HCT116 (cell line): ENCODE measurements around the gene PRKG1. TPM values are rescaled to one million over a fixed set of nuclear protein-coding genes. Genes with fewer than 3 reads are reported as not detected.

Experiments used
- ATAC-seq: fragments of 200-7000 bp; cut with Tn5 transposase; 2 replicates; pipeline ENCODE4 v1.9.1; 2020; ENCODE audit warnings: mild to moderate bottlenecking, moderate library complexity
- BruUV-seq: library from RNA; stranded (reverse); fragments of 400-500 nt; replicated peaks from 2 replicates; lab custom pipeline; 2021; lab: Mats Ljungman, UMichigan
- CTCF ChIA-PET: fragments of 300-600 bp; sonication (Branson Sonifier 250); formaldehyde crosslinking; loops from one replicate; lab custom pipeline; 2021; ENCODE audit warnings: antibody characterized with exemption; lab: Charles Lee
- POLR2A ChIA-PET: fragments of 300-600, 350-600 bp; sonication (Branson Sonifier 250); formaldehyde crosslinking; loops from one replicate; lab custom pipeline; 2021; ENCODE audit warnings: antibody characterized with exemption; lab: Charles Lee
- RAD21 ChIA-PET, 2 experiments: fragments of 300-600 bp; sonication (Branson Sonifier 250); formaldehyde crosslinking; loops; one replicate each; lab custom pipeline; 2023; ENCODE audit warnings: low total read pairs in 2 of 2; ENCODE audit not compliant: uncharacterized antibody in 2 of 2, unreplicated experiment in 2 of 2, low non-redundant PET in 1 of 2; lab: Charles Lee
- DNase-seq: peaks from one replicate; pipeline ENCODE4 v3.0.0-alpha.2; 2010; ENCODE audit warnings: low read depth, low spot score
- H2AFZ ChIP-seq: fragments of 200-600 bp; shearing (Covaris generic), sonication (generic); 2 replicates; pipeline ENCODE4 v1.6.1; 2017; ENCODE audit warnings: low read depth, mixed run types, mixed read lengths, antibody characterized with exemption, low read length; ENCODE audit not compliant: poor library complexity, severe bottlenecking
- H3K27ac ChIP-seq: 2 replicates; pipeline ENCODE4 v1.5.1; 2012; ENCODE audit warnings: low read depth, low read length
- H3K27me3 ChIP-seq: fragments of 200-600 bp; sonication (generic); 2 replicates; pipeline ENCODE4 v1.6.1; 2016; ENCODE audit warnings: mixed run types, low read length, mixed read lengths; ENCODE audit not compliant: insufficient read depth
- H3K36me3 ChIP-seq, 2 experiments: fragments of 200-500 bp in 1 of 2; fragments of 200-600 bp in 1 of 2; sonication (Bioruptor generic) in 1 of 2; sonication (generic) in 1 of 2; 2 replicates each; pipeline versions ENCODE4 v1.5.1 to v1.6.1; 2014 to 2016; ENCODE audit warnings: low read length in 2 of 2, inconsistent platforms in 1 of 2, mixed read lengths in 1 of 2, mixed run types in 1 of 2; ENCODE audit not compliant: insufficient read depth in 2 of 2, control insufficient read depth in 1 of 2
- H3K4me1 ChIP-seq, 2 experiments: fragments of 200-600 bp in 1 of 2; sonication (generic) in 1 of 2; 2 replicates each; pipeline versions ENCODE4 v1.5.1 to v1.6.1; 2012 to 2017; ENCODE audit warnings: low read length in 2 of 2, inconsistent platforms in 1 of 2, mild to moderate bottlenecking in 1 of 2, mixed read lengths in 1 of 2, mixed run types in 1 of 2, moderate library complexity in 1 of 2; ENCODE audit not compliant: insufficient read depth in 2 of 2, control insufficient read depth in 1 of 2
- H3K4me2 ChIP-seq: fragments of 200-600 bp; sonication (generic); 2 replicates; pipeline ENCODE4 v1.6.1; 2017; ENCODE audit warnings: mixed run types, low read length, mixed read lengths
- H3K4me3 ChIP-seq, 2 experiments: fragments of 200-600 bp in 1 of 2; sonication (generic) in 1 of 2; replicated peaks in 1 of 2; 2 replicates each; pipeline ENCODE4 v1.5.1; 2011 to 2016; ENCODE audit warnings: low read length in 2 of 2, control low read depth in 1 of 2, low read depth in 1 of 2, mild to moderate bottlenecking in 1 of 2, mixed read lengths in 1 of 2, mixed run types in 1 of 2
- H3K79me2 ChIP-seq: fragments of 200-600 bp; sonication (generic); 2 replicates; pipeline ENCODE4 v1.6.1; 2017; ENCODE audit warnings: mild to moderate bottlenecking, mixed run types, low read length, moderate library complexity, mixed read lengths; ENCODE audit not compliant: insufficient read depth
- H3K9ac ChIP-seq: fragments of 200-600 bp; sonication (generic); 2 replicates; pipeline ENCODE4 v1.6.1; 2016; ENCODE audit warnings: low read length, mixed read lengths
- H3K9me2 ChIP-seq: fragments of 200-600 bp; sonication (generic), shearing (Covaris generic); 2 replicates; pipeline ENCODE4 v1.6.1; 2017; ENCODE audit warnings: mixed run types, mild to moderate bottlenecking, moderate library complexity; ENCODE audit not compliant: insufficient read depth
- H3K9me3 ChIP-seq, 2 experiments: fragments of 200-500 bp in 1 of 2; fragments of 200-600 bp in 1 of 2; sonication (Bioruptor generic) in 1 of 2; sonication (generic) in 1 of 2; 2 replicates each; pipeline ENCODE4 v1.6.1; 2014 to 2017; ENCODE audit warnings: low read length in 2 of 2, mixed read lengths in 2 of 2, inconsistent platforms in 1 of 2, low read depth in 1 of 2, mild to moderate bottlenecking in 1 of 2, mixed run types in 1 of 2, moderate library complexity in 1 of 2; ENCODE audit not compliant: control insufficient read depth in 1 of 2, insufficient read depth in 1 of 2
- H4K20me1 ChIP-seq: fragments of 200-600 bp; sonication (generic), shearing (Covaris generic); 2 replicates; pipeline ENCODE4 v1.6.1; 2017; ENCODE audit warnings: mixed run types, mild to moderate bottlenecking, moderate library complexity; ENCODE audit not compliant: insufficient read depth
- CBX3 ChIP-seq: IDR thresholded peaks from 2 replicates; pipeline ENCODE4 v1.6.1; 2012; ENCODE audit warnings: low read depth
- EGR1 ChIP-seq: IDR thresholded peaks from 2 replicates; pipeline ENCODE4 v1.6.1; 2012; ENCODE audit warnings: low read depth
- ELF1 ChIP-seq: IDR thresholded peaks from 2 replicates; pipeline ENCODE4 v1.6.1; 2012; ENCODE audit warnings: low read depth, borderline replicate concordance
- EZH2phosphoT487 ChIP-seq: fragments of 200-600 bp; IDR thresholded peaks from 2 replicates; pipeline ENCODE4 v1.6.1; 2018; ENCODE audit warnings: antibody characterized with exemption, borderline replicate concordance
- JUND ChIP-seq: IDR thresholded peaks from 2 replicates; pipeline ENCODE4 v1.6.1; 2012
- POLR2A ChIP-seq: IDR thresholded peaks from 2 replicates; pipeline ENCODE4 v1.7.0; 2011; ENCODE audit warnings: borderline replicate concordance; ENCODE audit not compliant: insufficient read depth, insufficient read length; ENCODE audit errors: extremely low read depth
- POLR2AphosphoS5 ChIP-seq: IDR thresholded peaks from 2 replicates; pipeline ENCODE4 v1.6.1; 2011; ENCODE audit warnings: mild to moderate bottlenecking, low read depth, low read length, moderate library complexity
- RAD21 ChIP-seq: IDR thresholded peaks from 2 replicates; pipeline ENCODE4 v1.6.1; 2012; ENCODE audit warnings: low read depth, mild to moderate bottlenecking
- SIN3A ChIP-seq: IDR thresholded peaks from 2 replicates; pipeline ENCODE4 v1.6.1; 2012; ENCODE audit warnings: low read depth
- TCF7L2 ChIP-seq: IDR thresholded peaks from 2 replicates; pipeline ENCODE4 v1.7.0; 2011; ENCODE audit warnings: borderline replicate concordance, inconsistent platforms; ENCODE audit not compliant: insufficient read depth, insufficient read length; ENCODE audit errors: extremely low read depth
- YY1 ChIP-seq: IDR thresholded peaks from 2 replicates; pipeline ENCODE4 v1.6.1; 2011; ENCODE audit warnings: low read length, low read depth, moderate library complexity, mild to moderate bottlenecking; ENCODE audit not compliant: insufficient replicate concordance; ENCODE audit errors: extremely low read depth
- ZNF274 ChIP-seq: fragments of 200-500 bp; sonication (Bioruptor generic); IDR thresholded peaks from 2 replicates; pipeline ENCODE4 v1.6.1; 2014; ENCODE audit warnings: mild to moderate bottlenecking, low read depth, low read length, inconsistent platforms
- intact Hi-C: fragments of 100-400 bp; cut with micrococcal nuclease; formaldehyde crosslinking; loops from 2 replicates; pipeline ENCODE4 v1.10.0; 2022
- total RNA-seq: library from RNA; stranded (reverse); gene quantifications from one replicate; pipeline ENCODE4 v1.2.1, GENCODE V29; 2021; ENCODE audit not compliant: unreplicated experiment
- TF ChIP-seq, protein P1 (sequence below): IDR thresholded peaks from 2 replicates; pipeline ENCODE4 v1.6.1; 2012; ENCODE audit warnings: low read depth
- TF ChIP-seq, protein P2 (sequence below): IDR thresholded peaks from 2 replicates; pipeline ENCODE4 v1.6.1; 2012

Gene PRKG1
- total RNA-seq, 1 experiment from 2014 or later, result 1.4 TPM

DNA sequence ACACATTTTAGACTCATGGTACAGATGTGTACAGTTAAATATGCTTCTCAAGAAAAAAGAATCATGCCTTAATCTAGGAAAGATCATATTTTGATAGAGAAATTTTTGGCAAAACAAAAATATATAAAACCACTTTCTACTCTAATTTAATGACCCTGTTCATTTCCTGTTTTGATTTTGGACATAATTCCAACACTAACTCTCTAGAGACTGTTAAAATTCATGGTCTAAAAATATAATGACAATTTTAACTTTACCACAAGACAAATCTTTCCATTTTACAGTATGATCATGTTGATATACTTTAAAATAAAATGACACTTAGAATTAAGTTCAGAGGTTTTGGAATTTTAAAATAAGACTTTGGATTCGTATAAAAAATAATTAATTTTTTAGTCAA, 45.2 kb downstream of the PRKG1 start:
- DNase-seq (no peak), ATAC-seq (no peak)
- no peaks in the 10 kb centered on the region for H4K20me1 ChIP-seq
- RAD21 ChIA-PET, result no interaction called here
- no peak overlapping the region for H3K4me2 ChIP-seq
- CTCF ChIA-PET, result no interaction called here
- POLR2A ChIA-PET, result no interaction called here
- BruUV-seq, result no TSS peak
- no peaks in the 10 kb centered on the region for H3K9me3 ChIP-seq
- no peaks in the 10 kb centered on the region for H3K4me1 ChIP-seq
- no peak overlapping the region for H3K9ac ChIP-seq
- H3K79me2 ChIP-seq, result no peaks in the 10 kb centered on the region
- H3K9me2 ChIP-seq, result no peaks in the 10 kb centered on the region
- no peak overlapping the region for H3K27ac ChIP-seq
- H3K4me3 ChIP-seq, result no peak overlapping the region
- intact Hi-C loops, result no loop called here
- TF ChIP-seq CBX3, result no peak
- no peak for TF ChIP-seq JUND
- TF ChIP-seq ELF1, result no peak
- TF ChIP-seq RAD21, result no peak
- TF ChIP-seq EZH2phosphoT487, result no peak
- TF ChIP-seq YY1, result no peak
- no peak for TF ChIP-seq SIN3A
- TF ChIP-seq, protein P1, sequence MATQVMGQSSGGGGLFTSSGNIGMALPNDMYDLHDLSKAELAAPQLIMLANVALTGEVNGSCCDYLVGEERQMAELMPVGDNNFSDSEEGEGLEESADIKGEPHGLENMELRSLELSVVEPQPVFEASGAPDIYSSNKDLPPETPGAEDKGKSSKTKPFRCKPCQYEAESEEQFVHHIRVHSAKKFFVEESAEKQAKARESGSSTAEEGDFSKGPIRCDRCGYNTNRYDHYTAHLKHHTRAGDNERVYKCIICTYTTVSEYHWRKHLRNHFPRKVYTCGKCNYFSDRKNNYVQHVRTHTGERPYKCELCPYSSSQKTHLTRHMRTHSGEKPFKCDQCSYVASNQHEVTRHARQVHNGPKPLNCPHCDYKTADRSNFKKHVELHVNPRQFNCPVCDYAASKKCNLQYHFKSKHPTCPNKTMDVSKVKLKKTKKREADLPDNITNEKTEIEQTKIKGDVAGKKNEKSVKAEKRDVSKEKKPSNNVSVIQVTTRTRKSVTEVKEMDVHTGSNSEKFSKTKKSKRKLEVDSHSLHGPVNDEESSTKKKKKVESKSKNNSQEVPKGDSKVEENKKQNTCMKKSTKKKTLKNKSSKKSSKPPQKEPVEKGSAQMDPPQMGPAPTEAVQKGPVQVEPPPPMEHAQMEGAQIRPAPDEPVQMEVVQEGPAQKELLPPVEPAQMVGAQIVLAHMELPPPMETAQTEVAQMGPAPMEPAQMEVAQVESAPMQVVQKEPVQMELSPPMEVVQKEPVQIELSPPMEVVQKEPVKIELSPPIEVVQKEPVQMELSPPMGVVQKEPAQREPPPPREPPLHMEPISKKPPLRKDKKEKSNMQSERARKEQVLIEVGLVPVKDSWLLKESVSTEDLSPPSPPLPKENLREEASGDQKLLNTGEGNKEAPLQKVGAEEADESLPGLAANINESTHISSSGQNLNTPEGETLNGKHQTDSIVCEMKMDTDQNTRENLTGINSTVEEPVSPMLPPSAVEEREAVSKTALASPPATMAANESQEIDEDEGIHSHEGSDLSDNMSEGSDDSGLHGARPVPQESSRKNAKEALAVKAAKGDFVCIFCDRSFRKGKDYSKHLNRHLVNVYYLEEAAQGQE, result no peak
- no peak for TF ChIP-seq EGR1
- TF ChIP-seq ZNF274, result no peak
- TF ChIP-seq, protein P2, sequence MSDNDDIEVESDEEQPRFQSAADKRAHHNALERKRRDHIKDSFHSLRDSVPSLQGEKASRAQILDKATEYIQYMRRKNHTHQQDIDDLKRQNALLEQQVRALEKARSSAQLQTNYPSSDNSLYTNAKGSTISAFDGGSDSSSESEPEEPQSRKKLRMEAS, result no peak
- no peak for TF ChIP-seq POLR2A
- no peak for TF ChIP-seq POLR2AphosphoS5
- TF ChIP-seq TCF7L2, result no peak
- peaks cover 5% of the 10 kb centered on the region; the same call in 1 of the 2 replicates for H3K27me3 ChIP-seq
- no peaks in the 10 kb centered on the region for H3K36me3 ChIP-seq
- no peak overlapping the region for H2AFZ ChIP-seq
